Measurements from ENCODE around the gene PLEKHM2.

The PLEKHM2 gene

GRCh38 chr1:15681349-15682292, 2.5 kb upstream of the PLEKHM2 start:
- H3F3A ChIP-seq (ENCODE audit: control insufficient read depth, insufficient read depth), result peaks cover 16% of the 10 kb centered on the region
- H3K4me3 ChIP-seq (ENCODE audit: low read length), result no peak overlapping the region
- no peaks in the 10 kb centered on the region for H3K9me2 ChIP-seq (replicated peaks; ENCODE audit: control insufficient read depth, low read length)
- peaks cover 4% of the 10 kb centered on the region; the same call in 1 of the 2 replicates for H4K20me1 ChIP-seq (ENCODE audit: control insufficient read depth, insufficient read depth, low read depth, low read length)
- no peak for TF ChIP-seq EZH2phosphoT487 (IDR thresholded peaks at IDR 0.05; ENCODE audit: borderline replicate concordance, low read length)
- TF ChIP-seq CTCF (IDR thresholded peaks at IDR 0.05; ENCODE audit: low read depth, low read length, poor library complexity, severe bottlenecking), result no peak
- H3K9me3 ChIP-seq (ENCODE audit: control insufficient read depth, insufficient read depth, low read length), result no peaks in the 10 kb centered on the region
- H3K4me2 ChIP-seq (ENCODE audit: low read length), result peak overlapping the region; percentile 93
- no peaks in the 10 kb centered on the region for H3K36me3 ChIP-seq (ENCODE audit: control insufficient read depth, low read length)
- peak overlapping the region; percentile 44 for H3K27ac ChIP-seq (ENCODE audit: low read depth, low read length)
- H3K4me1 ChIP-seq (ENCODE audit: control insufficient read depth, low read length), result peaks cover 54% of the 10 kb centered on the region
- peaks cover 28% of the 10 kb centered on the region for H3K79me2 ChIP-seq (ENCODE audit: control insufficient read depth, low read length)
- no peaks in the 10 kb centered on the region for H3K27me3 ChIP-seq (ENCODE audit: control insufficient read depth, low read length)

- Histone ChIP-seq H3K79me2 (ENCODE audit: control insufficient read depth, low read length) (peaks cover 40% of the 10 kb centered on the region), H3K4me3 (ENCODE audit: low read length) (peak overlapping the region; percentile 86), H3K36me3 (ENCODE audit: control insufficient read depth, low read length) (0 out of 2 replicates have a peak, but pooled peaks cover 1% of the 10 kb centered on the region), H3K4me2 (ENCODE audit: low read length) (peak overlapping the region; percentile 93), H3K27ac (ENCODE audit: low read depth, low read length) (peak overlapping the region; percentile 50), H4K20me1 (ENCODE audit: control insufficient read depth, insufficient read depth, low read depth, low read length) (peaks cover 4% of the 10 kb centered on the region; the same call in 1 of the 2 replicates), H3K9me2 (replicated peaks; ENCODE audit: control insufficient read depth, low read length) (no peaks in the 10 kb centered on the region), H3K4me1 (ENCODE audit: control insufficient read depth, low read length) (peaks cover 54% of the 10 kb centered on the region), H3K9me3 (ENCODE audit: control insufficient read depth, insufficient read depth, low read length) (no peaks in the 10 kb centered on the region), H3K27me3 (ENCODE audit: control insufficient read depth, low read length) (no peaks in the 10 kb centered on the region), H3F3A (ENCODE audit: control insufficient read depth, insufficient read depth) (peaks cover 16% of the 10 kb centered on the region)
- TF ChIP-seq EZH2phosphoT487 (IDR thresholded peaks at IDR 0.05; ENCODE audit: borderline replicate concordance, low read length) (no peak), CTCF (IDR thresholded peaks at IDR 0.05; ENCODE audit: low read depth, low read length, poor library complexity, severe bottlenecking) (no peak)
Observed at GRCh38 chr1:15682936-15683341, 1.2 kb upstream of the PLEKHM2 start.

GRCh38 chr1:15683345-15684039, 628 bp upstream of the PLEKHM2 start:
- Histone ChIP-seq H3K79me2 (ENCODE audit: control insufficient read depth, low read length) (peaks cover 45% of the 10 kb centered on the region), H4K20me1 (ENCODE audit: control insufficient read depth, insufficient read depth, low read depth, low read length) (peaks cover 4% of the 10 kb centered on the region; the same call in 1 of the 2 replicates), H3K4me1 (ENCODE audit: control insufficient read depth, low read length) (peaks cover 51% of the 10 kb centered on the region), H3K4me3 (ENCODE audit: low read length) (peak overlapping the region; percentile 86), H3K4me2 (ENCODE audit: low read length) (peak overlapping the region; percentile 93), H3K9me3 (ENCODE audit: control insufficient read depth, insufficient read depth, low read length) (no peaks in the 10 kb centered on the region), H3K9me2 (replicated peaks; ENCODE audit: control insufficient read depth, low read length) (no peaks in the 10 kb centered on the region), H3K36me3 (ENCODE audit: control insufficient read depth, low read length) (0 out of 2 replicates have a peak, but pooled peaks cover 2% of the 10 kb centered on the region), H3K27ac (ENCODE audit: low read depth, low read length) (peak overlapping the region; percentile 52), H3K27me3 (ENCODE audit: control insufficient read depth, low read length) (no peaks in the 10 kb centered on the region), H3F3A (ENCODE audit: control insufficient read depth, insufficient read depth) (peaks cover 16% of the 10 kb centered on the region)
- no peak for TF ChIP-seq EZH2phosphoT487 (IDR thresholded peaks at IDR 0.05; ENCODE audit: borderline replicate concordance, low read length)
- TF ChIP-seq CTCF (IDR thresholded peaks at IDR 0.05; ENCODE audit: low read depth, low read length, poor library complexity, severe bottlenecking), result no peak

Measured in DOHH2 (cell line).